NOMO-1 treated with dmso at 0.1 percent for 144 hours (cell line): ENCODE data around the gene CERS6.

Experiments
- DNase-seq: peaks from one replicate; lab custom pipeline; 2025; ENCODE audit not compliant: unreplicated experiment; lab: John Stamatoyannopoulos, UW

Gene CERS6

DNA sequence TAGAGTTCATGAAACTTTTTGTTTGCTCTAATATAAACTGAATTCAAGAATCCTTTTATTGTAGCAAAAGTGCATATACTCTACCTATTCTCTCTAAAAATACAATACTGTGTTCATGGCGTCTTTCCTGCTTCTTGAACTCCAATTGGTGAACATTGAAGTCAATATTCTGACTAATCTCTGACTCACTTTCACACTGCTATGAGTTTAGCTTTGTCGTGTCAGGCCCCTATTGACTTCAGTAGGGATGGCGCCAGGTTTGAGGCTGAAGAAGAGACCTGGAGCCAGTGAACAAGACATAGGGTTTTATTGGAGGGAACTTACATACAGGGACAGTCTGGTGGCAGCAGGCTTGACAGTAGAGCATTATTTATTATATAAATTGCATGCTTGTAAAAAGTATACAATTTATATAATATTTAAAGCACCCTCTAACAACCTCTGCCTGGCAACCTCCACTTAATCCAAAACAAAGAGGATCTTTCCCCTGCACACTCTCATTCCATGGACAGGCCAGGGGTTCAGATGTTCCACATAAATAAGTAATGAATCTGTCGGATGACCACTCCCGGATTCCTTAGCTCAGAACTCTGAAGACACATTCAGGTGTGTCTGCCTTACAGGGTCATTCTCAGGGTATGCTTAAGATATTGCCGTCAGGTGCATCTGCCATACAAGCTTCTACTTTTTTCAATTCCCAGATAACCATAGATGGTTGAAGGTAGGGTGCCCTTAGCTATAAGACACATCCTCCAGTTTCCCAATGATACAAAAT, 141.0 kb downstream of the CERS6 start:
- DNase-seq: no peak

DNA sequence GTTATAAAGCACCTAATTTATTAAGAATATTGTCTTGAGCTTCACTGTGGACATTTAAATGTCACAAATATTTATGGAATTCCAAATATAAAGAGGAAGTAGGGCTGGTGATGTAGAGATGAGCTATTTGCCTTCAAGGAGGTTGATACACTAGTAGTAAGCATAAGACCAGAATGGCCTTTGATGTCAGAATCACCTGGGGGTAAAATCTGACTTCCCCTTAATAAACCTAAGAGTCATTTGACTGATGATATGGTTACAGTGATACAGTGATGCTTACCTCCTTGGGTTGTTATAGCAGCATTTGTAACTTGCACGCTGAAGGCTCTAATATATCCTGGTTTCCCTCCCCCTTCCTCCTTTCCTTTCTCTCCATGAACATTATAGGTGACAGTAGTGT, 143.7 kb downstream of the CERS6 start:
- no peak for DNase-seq

DNA sequence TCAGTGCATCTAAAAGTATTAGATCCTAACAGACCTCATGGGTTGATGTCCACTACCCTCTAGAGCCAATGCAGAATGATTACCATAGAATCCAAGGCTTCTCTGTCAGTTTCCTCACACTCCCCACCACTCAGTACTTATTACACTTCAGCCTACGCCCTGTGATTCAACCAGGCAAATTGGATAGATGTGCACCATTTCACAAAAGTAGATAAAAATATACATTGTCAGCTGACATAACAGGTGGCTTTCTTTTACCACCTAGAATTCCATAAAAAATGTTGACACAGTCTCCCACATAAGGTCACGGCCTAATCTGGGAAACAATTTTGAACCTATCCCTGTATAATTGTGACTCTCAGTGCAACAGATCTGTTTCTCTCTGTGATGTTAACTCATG, 144.9 kb downstream of the CERS6 start:
- DNase-seq: no peak

DNA sequence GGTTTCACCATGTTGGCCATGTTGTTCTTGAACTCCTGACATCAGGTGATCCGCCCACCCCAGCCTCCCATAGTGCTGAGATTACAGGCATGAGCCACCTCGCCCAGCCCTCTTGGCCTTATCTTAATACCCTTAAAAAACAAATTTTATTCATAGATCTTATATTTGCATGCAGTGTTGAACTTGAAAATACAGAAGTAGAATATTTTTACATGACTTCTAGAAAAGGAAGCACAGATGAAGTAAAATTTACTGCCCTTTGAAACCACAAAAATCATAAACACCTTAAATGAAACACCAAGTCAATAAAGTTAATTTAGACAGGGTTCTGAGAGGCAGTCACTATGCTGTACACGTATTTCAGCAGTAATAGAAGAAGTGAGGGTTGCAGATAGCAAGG, 145.7 kb downstream of the CERS6 start:
- peak; percentile 37 for DNase-seq

DNA sequence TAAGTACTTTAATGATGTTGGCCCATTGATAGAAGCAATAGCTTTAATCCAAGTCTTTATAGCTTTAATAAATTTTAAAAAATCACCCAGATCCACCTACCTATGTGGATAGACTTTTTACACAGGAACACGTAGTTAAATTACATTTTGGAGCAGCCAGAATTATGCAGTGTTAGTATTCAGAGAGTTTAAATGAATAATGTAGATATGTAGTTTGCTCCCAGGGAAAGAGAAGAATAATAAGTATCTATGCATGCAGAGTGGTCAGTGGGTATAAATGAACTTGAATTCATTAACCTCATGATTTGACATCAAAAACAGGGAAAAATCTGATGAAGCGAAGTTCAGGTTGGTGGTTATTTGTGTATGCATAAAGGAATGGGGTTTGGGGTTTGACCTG, 146.3 kb downstream of the CERS6 start:
- no peak for DNase-seq

DNA sequence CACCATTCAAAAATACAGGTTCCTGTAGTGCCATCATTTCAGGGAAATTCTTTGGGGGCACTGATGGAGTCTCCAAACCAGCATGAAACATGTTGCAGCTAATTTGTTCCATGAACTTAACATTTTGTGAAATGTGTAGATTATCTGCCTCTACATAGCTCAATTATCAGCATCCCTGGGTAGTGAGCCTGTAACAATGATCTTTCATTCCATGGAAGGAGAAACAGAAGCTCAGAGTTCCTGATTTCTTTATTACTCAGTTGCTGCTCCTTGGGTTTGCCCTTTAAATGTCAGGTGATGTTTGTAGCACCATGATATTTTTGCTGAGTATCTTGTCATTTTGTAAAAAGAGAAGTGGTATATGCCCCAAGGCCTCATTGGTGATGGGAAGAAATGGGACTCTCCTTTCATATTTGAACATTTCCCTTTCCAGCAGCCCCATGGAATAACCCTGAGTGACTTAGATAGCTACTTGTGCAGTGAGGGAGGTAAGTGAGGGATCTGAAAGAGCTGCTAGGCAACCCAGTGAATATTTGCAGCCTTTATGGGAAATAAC, 146.9 kb downstream of the CERS6 start:
- DNase-seq: no peak

DNA sequence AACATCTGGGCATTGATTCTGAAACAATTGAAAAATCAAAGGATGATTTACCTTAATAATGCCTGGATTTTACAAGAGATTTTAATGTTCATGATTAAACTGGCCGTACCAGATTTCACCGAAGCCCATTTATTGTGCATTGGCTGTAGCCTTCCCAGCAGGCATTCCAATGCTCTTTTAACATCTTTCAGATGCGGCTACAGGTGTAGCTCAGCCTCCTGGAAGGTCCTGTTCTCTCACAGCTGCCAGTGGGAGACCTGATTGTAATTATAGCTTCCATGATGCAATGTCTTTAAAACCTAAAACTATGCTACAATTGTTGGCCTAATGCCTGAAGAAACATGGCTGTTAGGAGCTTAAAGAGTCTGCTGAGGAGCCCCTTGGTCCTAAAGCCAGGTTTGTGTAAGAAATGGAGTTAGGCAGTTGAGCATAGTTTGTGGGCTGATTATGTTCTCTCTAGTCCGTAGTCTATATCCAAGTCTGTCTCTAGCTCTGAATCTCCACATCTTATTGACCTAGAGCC, 147.4 kb downstream of the CERS6 start:
- DNase-seq: no peak

DNA sequence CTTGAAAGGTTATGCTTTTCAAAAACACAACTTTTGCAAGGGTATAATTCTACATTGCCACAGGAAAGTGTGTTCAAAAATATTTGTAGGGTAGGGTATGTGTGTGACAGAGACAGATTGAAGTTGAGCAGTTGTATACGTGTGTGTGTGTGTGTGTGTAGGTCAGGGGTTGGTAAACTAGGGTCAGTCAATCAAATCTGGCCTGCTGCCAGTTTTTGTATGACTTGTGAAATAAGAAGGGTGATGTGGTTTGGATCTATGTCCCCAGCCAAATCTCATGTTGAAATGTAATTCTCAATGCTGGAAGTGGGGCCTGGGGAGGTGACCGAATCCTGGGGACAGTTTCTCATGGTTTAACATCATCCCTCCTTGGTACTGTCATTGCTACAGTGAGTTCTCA, 148.2 kb downstream of the CERS6 start:
- no peak for DNase-seq

DNA sequence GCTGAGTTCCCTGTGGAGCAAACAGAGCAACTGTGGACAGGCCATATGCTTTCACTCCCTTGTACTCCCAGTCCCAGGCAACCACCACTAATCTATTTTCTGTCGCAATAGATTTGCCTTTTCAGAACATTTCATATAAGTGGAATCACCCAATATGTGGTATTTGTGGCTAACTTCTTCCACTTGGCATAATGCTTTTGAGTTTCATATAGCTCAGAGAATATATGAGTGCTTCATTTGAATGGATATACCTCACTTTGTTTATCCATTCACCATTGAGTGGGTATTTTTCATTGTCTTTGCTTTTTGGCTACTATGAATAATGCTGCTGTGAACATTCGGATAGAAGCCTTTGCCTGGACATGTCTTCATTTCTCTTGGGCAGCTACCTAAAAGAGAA, 151.9 kb downstream of the CERS6 start:
- no peak for DNase-seq

DNA sequence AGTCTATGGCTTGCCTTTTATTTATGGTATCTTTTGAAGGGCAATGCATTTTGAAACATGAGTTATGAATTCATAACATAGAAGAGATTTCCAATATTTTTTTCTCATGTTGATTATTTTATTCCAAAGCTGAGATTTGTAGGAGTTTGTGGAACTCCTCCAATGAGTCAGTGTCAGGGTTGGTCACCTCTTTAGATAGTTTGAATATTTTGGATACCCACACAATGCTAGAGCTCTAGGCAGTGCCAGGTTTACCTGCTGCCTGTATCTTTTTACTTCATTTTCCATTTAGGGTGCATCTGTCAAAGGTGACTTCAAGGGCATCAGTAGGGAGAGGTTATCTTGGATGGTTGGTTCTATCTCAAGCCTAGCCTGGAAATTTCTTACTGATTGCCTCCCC, 152.7 kb downstream of the CERS6 start:
- no peak for DNase-seq

DNA sequence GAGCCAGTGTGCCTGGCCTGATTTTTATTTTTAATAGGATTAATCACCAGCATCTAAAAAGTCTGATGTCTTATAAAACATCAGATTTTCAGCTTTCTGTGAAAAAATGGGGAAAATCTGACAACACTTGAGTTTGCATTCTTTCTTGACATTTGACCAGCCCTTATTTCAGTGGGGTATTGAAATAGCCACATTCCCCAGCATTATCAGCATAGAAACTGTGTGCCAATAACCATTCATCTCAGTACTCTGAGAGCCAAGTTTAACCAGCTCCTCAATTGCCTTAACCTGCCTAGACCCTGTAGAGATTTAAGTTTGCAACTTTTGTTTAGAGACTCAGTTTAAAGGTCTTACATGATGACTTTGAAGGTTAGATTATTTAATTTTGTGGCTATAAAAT, 155.0 kb downstream of the CERS6 start:
- DNase-seq: no peak

DNA sequence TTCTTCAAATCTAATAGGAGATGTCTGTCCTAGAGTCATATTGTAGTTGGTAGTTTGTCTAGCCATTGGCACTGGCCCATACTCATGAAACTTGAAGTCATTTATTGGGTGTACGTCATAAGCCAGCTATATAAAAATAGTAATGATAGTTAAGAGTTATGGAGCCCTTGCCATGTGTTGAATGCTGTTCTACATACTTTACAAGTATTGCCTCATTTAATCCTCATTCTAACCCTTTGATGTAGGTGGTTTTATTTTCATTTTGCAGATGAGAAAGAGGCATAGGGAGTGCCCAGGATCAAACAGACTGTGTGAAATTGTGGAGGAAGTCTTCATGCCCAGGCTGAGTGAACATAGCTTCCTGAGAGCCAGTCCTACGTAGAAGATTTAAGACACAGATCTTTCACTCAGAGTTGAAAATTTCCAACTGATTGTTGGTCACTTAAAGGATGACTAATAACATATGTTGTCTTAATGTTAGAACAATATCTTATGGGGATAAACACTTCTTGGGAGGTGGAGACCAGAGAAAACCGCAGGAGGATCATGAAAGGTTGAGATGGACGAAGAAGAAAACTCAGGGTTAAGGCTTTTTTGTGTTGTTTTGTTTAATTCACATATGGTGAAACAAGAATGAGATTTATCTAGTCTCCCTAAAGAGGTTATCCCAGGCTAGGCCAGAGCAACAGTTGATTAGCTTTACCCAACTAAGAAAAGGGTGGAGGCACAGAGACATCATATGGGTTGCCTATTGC, 156.0 kb downstream of the CERS6 start:
- no peak for DNase-seq

DNA sequence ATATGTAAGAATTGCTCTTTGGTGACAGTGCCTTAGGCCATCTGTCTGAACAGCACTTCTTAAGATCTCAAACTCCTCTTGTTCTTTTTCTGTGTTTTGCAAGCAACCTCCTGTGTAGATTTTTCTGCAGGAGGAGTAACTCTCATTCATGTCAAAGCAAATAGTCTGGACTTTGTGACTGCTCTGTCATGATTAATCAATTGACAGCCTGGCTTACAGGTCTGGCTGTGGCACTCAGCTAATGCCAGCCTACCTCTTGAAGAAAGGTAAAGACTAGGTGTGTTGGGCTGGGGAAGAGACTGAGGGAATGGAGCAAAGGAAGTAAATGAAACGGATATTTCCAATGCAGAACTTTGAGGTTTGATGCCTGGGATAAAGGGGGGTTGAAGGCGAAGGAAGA, 156.6 kb downstream of the CERS6 start:
- no peak for DNase-seq

DNA sequence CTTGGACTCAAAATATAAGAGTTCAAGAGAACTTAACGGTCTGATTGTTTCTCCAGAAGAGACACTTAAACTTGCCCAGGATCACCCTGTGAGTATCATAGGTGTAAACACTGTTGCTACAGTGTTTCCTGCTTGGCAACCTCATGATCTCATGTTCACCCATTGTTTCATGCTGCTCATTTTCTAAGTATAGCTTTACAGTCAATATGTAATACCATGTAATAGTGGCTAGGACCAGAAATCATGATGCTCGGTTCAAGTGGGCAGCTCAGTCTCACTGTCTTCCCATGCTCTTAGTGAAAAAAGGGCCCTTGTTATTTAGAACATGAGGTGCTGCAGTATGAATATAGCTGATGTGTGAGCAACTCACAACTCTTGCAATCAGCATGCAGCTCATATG, 157.5 kb downstream of the CERS6 start:
- no peak for DNase-seq

DNA sequence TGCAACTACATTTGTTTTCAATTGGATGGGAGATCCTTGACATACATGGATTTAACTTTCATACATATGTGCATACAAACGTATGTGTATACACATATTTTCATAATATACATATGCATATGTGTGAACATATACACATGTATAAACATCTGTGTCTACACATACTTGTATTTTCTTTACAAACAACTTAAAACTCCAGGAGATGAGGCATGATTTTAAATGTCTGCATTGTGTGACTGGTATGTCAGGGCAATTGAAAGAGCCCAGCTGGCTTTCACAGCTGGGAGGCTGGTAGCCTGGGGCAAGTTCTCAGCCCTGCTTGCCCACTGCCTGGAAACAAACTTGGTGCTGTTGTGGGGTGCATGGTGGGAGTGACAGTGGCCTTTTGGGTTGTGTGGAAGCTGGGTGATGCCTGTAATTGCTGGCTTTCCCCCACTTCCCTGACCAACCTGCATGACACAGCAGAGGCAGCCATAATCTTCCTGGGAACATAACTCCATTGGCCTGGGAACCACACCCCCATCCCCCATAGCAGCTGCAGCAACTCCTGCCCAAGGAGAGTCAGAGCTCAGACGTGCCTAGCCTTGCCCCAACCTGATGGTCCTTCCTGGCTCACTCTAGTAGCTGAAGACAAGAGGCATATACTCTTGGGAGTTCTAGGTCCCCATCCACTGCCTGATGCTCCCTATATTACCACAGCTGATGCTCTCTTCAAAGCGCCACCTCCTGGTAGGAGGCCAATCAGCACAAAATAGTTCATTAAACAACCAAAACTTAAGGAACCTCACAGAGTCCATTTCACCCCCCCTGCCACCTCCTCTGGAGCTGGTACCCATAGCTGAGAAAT, 158.3 kb downstream of the CERS6 start:
- DNase-seq: no peak

DNA sequence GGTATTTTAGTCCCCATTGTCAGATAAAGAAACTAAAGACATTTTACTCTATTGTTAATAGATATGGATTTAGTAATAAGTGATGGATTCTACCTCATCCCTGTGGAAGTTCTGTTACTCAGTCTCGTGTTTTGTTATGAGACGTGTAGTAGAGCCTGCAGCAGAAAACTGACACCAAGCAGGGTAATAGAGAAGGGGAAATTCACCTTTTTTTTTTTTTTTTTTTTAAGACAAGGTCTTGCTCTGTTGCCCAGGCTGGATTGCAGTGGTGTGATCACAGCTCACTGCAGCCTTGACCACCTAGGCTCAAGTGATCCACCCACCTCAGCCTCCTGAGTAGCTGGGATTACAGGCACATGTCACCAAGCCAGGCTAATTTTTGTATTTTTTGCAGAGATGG, 164.5 kb downstream of the CERS6 start:
- DNase-seq: no peak

DNA sequence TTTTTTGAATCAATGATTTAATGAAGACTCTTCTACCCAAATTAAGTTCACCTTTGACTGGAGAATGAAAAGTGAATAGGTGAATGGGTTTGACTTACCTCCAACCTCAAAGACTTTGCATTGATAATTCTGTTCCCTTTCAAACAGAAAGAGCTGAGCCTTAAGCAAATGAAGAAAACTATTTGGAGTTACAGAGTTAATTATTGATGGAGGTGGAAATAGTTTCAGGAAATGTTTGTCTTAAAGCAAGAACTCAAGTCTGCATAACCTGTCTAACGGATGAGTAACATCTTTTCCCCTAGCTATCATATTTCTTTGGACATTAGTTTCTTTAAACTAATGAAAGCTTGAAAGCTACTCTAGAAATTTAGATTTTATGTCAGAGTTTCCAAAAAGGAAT, 166.5 kb downstream of the CERS6 start:
- DNase-seq: no peak

DNA sequence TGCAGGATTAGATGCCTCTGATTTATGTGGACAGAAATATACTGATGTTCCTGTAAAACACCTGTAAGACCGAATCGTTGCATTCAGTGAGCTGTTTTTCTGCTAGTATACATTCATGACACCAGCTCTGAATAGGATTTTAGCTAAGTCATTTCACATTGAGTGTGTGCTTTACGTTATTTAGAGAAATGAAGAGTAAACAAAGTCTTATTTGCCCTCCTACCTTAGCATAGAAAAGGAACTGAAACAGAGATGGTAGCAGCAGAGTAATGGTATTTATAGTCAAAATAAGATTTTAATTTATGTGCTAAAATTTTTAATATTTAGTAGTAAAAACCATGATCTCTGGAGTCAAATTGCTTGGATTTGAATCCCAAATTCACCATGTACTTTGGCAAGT, 168.0 kb downstream of the CERS6 start:
- DNase-seq: no peak

DNA sequence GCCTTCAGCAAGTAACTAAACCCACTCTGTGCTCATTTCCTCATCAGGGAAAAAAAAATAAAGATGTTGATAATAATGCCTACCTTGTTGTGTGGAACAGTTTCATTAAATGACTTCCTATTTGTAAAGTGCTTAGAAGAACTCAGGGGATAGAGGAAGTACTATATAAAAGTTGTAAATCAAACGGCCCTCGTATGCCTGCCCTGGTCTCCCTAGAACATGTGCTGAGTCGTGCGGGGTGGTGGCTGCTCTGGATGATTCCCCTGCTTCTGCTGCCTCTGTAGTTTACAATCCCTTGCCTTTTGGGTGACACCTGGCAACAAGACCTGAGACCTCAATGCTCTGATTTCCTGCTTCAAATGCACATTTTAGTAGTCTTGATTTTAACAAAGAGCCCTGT, 170.0 kb downstream of the CERS6 start:
- DNase-seq: peak; percentile 64

DNA sequence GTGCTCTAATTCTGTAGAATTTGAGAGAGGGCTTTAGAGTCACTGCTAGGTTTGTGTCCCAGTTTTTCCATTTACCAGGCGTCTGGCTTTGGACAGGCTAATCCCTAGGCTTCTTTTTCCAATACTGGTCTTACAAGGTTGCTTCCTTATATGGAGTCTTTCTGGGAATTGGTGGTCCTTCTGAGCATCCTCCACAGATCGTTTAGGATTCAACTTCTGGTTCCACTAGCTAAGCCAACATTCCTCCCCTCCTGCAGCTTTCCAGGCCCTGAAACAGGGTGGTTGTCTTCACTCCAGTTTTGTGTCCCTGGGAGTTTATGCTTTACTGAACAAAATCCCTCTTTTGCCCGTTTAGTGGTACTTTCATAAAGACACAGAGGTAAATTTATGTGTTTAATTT, 170.6 kb downstream of the CERS6 start:
- DNase-seq: no peak

DNA sequence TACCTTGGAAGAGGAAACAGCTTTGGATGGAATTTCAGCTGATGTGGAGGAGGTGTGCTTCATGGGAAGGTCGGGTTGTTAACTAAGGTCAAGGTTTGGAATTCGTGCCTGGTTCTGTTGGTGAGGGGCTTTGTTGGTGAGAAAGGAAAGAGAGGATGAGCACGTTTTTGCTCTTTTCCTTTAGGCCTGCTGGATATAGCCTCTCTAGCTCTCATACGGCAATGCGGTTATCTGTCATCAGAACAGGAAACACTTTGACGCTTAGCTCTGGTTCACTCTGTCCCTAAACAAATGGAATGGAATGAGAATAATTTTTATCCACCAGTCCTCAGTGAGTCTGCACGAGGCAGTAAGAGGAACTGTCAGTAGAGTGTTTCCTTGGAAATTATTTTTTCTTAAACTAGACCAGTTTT, 176.6 kb downstream of the CERS6 start:
- DNase-seq: no peak
